HG03103 (cell line): Measurements from ENCODE around the gene GABPB2.

Experiments
- ATAC-seq: cut with Tn5 transposase; IDR thresholded peaks from one replicate; pipeline ENCODE4 v1.9.1; 2021; ENCODE audit warnings: low read depth; ENCODE audit not compliant: unreplicated experiment

GABPB2 gene

DNA sequence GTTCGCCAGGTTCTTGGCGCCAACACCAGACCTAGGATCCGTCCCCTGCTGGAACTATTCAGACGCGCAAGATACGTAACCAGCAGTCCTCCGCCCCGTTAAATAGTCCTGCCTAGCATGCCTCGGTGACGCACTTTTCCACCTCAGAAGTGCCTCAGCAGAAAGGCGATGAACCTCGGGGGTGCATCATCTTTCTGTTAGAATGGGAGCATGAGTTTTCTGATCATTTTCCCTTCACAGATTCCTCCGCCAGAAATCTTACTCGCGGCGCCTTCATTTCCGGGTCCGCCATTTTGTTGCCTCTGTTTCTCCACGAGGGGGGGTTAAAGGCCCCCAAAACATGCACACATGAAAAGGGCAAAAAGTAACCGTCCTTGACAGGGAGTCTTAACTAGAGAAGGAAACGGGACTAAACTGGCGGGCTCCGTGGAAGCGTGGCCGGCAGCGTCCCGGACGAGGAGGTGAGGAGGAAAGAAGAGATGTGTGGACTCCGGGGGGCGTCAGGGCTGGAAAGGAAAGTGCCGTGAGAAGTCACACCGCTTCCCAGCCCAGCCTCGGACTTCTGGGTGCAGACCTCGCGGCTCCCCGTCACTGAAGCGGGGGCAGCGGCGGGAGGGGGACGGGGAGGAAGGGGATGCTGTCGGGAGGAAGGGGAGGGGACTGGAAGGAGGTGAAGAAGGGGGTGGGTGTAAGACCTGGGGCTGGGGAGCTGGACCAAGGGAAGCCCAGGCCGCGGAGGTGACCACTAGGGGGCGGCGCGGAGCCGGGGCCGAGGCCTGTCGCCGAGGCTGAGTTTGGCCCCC lies at the start of gene GABPB2:
Gene GABPB2, plus strand, starts transcription at position 288 of the 803 bp plus-strand sequence. CDS start 17,429 bp downstream, outside the sequence.
- ATAC-seq, result peak; percentile 67

DNA sequence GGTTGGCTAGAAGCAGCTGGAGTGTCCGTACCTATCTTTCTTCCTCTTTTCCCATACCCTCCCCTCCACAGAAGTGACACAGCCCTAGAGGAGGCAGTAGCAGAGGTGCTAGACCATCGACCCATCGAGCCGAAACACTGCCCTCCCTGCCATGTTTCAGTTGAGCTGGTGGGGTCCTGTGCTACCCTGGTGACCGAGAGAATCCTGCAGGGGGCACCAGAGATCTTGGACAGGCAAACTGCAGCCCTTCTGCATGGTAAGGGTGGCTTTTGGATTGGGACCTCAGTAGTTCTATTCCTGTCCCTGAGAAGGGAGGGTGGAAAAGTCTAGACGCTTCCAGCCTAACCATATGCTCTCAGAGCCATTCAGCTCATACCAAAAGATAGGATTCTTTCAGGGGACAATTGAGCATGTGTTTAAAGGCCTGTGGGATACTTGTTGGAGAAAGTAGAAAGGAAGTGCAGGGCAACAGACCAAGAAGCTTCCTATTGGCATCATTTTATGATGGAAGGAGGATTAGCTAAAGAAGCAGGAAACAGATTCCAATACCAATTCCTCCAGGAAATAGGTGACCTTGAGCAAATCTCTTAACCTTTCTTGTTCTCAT lies 45.9 kb upstream of the GABPB2 start:
- no peak for ATAC-seq

DNA sequence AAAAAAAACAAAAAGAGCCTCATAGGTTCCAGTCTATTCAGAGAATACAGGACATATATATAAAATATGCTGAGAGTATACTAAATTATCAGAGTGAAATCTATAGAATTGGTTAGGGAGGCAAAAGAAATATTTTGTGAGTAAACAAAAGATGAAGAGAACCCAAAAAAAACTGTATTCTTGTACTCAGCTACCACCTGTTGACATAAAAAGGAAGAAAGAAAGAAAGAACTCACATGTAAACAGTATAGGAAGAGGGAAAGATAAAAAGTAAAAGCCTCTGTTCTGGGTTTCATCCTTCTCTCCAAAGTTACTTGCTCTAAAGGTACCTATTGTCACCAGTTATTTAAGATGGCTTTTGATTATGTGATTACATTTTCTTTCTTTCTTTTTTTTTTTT lies 44.1 kb upstream of the GABPB2 start:
- ATAC-seq, result no peak

DNA sequence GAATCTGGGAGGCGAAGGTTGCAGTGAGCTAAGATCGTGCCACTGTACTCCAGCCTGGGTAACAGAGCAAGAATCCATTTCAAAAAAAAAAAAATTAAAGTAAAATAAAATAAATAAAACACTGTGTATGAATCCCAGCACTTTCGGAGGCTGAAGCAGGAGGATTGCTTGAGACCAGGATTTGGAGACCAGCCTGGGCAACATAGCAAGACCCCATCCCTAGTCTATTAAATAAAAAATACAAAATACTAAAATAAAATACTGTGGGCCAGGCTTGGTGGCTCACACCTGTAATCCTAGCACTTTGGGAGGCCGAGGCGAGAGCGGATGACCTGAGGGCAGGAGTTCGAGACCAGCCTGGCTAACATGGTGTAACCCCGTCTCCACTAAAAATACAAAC lies 38.4 kb upstream of the GABPB2 start:
- no peak for ATAC-seq

DNA sequence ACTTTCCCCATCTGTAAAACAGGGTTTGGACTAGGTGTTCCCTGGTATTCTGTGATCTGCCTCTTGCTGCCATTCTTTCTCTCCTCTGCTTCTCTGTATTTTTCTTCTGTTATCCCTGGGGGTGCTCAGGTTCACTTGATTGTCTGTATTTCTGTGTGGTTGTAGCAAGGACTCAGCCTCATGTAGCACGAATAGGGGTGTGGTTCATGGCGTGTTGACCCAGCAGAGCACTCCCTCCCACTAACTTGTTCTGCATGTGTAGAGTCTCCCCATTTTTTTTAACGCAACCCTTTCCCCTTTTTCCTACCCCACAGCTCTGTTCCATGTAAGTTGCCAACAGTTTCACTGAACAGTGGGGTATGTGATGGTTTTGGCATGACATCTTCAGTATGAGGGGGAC lies 35.4 kb upstream of the GABPB2 start:
- ATAC-seq, result no peak

DNA sequence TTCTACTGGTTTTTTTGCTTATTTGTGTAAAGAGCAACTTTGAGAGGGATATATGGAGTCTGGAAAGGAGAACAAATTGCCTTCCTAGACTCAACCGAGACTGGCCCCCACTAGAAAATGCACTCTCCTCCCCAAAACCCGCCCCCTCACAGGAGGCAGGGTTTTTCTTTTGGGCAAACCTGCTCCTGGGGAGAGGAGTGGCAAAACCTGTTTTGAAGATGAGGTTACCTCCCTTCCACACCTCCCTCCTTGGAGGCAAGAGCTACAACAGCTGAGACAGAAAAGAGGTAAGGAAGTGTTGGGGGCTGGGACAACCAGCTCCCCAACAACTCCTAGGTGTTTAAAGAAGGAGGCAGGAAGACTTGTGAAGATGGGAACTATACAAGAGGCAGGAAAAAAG lies 34.2 kb upstream of the GABPB2 start, which contains the start of gene BNIPL:
Gene BNIPL, plus strand, starts transcription at position 231 of the 400 bp plus-strand sequence. Its CDS starts 140 bp downstream, at position 371.
- ATAC-seq, result no peak

DNA sequence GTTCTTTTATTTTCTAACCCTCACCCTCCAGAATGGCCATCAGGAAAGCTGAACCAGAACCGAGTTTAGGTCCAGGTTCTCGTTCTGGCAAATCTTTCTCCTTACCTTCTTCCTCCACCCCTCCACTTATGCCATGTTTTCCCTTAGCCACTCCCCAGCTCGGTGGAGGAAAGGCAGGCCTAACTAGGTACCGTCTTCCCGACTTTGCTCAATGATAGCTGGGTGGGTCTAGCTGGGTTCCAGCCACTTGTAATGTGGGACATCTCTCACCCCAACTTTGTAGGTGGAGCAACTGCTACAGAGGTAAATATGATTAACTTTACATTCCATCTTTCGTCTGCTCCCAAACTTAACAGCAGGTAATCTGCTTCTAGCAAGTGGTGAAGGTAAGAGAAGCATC lies 33.5 kb upstream of the GABPB2 start:
- ATAC-seq, result no peak

DNA sequence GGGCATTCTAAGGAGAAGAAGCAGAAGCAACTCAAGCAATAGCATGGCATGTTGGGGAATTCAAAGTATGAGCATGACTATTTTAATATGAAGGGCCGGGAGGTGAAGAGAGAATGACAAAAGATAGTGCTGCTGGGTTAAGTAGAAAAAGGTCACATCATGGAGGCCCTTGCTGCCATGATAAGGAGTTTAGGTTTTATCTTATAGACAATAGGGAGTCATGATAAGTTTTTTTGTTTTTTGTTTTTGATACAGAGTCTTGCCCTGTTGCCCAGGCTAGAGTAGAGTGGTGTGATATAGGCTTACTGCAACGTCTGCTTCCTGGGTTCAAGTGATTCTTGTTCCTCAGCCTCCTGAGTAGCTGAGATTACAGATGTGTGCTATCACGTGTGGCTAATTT lies 31.0 kb upstream of the GABPB2 start:
- no peak for ATAC-seq

DNA sequence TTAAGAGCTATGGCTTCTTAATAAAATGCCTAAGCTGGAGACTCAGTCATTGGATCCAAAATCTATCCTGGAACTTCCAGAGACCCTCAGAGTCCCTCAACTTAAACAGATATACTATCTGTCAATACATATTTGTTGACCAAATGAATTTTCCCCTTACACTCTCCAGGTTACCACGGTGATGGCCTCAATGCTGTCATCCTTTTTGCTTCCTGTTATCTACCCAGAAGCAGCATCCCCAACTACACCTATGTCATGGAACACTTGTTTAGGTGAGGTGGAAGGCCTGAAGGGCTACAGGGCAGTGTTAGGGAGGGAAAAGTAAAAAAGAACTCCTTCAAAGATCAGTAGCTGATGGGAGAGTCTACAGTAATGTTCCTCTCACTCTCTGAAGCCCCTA lies 27.4 kb upstream of the GABPB2 start:
- ATAC-seq, result no peak

DNA sequence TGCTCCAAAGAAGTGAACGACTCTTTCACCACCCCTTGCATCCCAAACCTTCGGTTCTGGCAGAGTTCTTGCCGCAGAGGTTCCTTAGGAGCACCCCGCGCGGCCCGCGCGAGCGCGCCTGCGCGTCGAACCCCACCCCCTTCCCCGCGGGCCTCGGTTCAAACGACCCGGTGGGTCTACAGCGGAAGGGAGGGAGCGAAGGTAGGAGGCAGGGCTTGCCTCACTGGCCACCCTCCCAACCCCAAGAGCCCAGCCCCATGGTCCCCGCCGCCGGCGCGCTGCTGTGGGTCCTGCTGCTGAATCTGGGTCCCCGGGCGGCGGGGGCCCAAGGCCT lies 23.0 kb upstream of the GABPB2 start, which contains the start of gene C1orf56:
Gene C1orf56, plus strand, starts transcription at position 161 of the 334 bp plus-strand sequence. Its CDS starts 97 bp downstream, at position 258.
- no peak for ATAC-seq

DNA sequence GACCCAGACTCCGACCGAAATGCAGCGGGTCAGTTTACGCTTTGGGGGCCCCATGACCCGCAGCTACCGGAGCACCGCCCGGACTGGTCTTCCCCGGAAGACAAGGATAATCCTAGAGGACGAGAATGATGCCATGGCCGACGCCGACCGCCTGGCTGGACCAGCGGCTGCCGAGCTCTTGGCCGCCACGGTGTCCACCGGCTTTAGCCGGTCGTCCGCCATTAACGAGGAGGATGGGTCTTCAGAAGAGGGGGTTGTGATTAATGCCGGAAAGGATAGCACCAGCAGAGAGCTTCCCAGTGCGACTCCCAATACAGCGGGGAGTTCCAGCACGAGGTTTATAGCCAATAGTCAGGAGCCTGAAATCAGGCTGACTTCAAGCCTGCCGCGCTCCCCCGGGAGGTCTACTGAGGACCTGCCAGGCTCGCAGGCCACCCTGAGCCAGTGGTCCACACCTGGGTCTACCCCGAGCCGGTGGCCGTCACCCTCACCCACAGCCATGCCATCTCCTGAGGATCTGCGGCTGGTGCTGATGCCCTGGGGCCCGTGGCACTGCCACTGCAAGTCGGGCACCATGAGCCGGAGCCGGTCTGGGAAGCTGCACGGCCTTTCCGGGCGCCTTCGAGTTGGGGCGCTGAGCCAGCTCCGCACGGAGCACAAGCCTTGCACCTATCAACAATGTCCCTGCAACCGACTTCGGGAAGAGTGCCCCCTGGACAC lies 22.5 kb upstream of the GABPB2 start:
- ATAC-seq, result no peak

DNA sequence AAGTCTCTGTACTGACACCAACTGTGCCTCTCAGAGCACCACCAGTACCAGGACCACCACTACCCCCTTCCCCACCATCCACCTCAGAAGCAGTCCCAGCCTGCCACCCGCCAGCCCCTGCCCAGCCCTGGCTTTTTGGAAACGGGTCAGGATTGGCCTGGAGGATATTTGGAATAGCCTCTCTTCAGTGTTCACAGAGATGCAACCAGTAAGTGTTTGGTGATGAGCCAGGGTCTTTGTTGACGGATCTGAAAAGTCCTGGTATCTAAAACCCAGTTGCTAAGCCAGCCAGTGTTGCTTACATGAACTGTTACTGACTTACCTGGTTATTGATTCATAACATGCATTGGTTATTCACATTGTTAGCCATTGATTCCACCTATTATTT lies 21.9 kb upstream of the GABPB2 start:
- ATAC-seq, result no peak

DNA sequence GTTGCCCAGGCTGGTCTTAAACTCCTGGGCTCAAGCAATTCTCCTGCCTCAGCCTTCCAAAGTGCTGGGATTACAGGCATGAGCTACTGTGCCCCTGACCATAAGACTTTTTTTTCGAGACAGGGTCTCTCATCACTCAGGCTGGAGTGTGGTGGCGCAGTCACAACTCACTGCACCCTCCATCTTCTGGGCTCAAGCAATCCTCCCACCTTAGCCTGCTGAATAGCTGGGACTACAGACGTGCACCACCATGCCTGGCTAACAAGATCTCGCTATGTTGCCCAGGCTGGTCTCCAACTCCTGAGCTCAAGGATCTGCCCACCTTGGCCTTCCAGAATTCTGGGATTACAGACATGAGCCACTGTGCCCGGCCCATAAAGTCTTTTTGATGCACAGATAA lies 21.1 kb upstream of the GABPB2 start:
- ATAC-seq, result no peak

DNA sequence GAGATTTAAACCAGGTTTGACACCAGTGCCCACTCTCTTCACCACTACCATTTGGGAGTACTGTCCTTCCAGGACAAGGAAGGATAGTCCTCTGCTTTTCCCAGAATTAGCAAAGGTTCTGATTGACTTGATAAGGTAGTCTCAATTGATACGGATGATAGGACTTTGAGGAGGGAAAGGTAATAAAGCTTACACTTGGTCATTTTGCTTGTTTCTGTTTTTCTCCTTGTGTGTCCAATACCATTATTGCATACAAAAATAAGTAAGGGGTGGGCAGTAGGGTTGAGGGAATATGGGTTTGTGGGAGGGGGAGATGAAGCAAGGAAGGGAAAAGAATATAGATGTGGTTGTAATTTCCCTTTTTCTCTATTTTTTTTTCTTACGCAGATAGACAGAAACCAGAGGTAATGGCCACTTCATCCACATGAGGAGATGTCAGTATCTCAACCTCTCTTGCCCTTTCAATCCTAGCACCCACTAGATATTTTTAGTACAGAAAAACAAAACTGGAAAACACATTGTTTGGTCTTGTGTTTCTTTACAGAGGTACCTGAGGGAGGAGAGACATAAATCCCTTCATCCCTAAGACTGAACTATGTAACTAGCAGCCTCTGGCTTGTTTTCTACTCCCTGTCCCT lies 20.4 kb upstream of the GABPB2 start:
- ATAC-seq, result no peak

DNA sequence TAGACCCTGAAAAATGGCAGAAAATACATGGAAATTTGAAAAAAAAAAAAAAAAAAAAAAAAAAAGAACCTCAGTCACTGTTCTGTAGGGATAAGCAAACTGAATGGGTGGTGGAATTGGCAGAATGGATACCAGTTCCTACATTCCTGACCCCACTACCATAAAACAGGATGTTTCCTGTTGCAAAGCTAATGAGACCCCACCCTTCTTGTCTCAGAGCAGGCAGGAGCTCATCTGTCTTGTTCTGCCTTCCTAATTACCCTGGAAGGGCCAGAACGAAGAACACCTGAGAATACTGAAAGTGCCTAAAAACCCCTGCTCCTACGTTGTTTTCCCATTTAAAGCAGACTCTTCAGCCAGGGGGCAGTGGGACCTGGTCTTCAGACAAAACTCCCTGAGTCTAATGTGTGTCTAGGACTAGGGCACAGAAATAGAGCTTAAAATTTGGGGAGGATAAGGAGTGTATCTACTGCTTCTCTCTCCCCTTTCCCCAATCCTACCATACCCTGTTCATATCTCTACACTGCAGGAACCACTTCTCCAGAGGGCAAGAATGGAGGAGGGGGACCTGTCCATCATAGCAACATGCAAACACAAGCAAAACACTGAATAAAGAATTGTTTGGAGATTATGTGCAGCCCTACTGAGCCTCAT lies 19.1 kb upstream of the GABPB2 start:
- no peak for ATAC-seq

DNA sequence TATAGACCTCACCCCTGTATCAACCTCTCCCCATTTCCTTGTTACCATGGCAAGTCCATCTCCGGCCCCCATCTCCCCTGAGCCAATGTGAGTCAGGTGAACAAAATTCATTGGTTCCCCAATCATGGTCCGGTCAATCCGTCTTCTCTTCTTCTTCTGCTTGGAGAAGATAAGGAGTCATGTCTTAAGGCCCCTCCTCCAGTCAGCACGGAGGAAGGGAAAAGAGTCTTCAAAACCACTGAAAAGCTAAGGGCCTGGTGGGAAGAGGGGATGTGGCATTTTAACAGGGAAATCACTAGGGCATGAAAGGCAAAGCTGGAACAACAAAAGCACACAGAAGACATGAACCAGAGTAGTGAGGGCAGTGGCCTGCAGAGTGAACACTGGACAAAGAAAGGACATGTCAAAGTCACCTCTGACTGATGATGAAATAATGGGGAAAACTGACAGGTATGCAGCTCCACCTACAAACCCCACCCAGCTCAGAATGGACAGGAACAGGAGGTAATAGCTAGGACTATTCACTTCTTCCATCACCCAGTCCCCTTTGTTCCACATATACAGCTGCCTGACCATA lies 15.5 kb upstream of the GABPB2 start:
- ATAC-seq, result no peak

DNA sequence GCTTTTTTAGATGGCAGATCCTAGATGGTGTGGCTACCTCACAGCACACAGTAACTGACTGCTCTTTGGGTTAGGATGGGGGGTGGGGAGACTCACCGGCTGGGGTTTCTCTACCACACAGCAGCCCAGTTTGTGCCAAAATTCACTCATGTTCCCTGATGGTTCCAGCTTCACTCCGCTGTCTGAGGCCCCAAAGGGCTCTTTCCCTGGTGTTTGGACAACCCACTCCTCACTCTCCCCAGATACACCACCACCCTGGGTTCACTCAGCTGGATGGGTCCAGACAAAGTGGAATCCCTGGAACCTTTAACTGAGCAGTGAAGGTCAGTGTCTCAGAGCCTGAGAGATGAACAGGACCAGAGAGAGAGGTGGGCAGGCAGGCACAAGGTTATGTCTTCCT lies 15.0 kb upstream of the GABPB2 start:
- ATAC-seq, result no peak

DNA sequence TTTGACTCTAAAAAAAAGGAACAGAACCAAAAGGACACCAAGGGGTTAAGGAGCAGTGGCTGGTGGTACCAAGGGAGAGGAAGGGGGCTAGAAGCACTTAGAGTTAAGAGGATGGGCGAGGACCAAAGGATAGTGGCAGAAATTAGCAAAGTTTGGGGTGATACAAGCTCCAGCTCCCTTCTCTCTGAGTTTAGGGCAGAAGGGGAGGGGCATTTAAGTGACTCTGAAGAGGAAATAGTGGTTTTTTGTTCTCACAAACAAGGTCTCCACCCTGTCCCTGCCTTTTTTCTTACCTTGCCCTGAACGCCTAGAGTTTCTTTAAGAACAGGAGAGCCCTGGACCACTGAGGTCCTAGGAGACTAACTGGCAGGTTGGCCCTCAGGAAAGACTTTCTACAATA lies 14.4 kb upstream of the GABPB2 start:
- ATAC-seq, result no peak

DNA sequence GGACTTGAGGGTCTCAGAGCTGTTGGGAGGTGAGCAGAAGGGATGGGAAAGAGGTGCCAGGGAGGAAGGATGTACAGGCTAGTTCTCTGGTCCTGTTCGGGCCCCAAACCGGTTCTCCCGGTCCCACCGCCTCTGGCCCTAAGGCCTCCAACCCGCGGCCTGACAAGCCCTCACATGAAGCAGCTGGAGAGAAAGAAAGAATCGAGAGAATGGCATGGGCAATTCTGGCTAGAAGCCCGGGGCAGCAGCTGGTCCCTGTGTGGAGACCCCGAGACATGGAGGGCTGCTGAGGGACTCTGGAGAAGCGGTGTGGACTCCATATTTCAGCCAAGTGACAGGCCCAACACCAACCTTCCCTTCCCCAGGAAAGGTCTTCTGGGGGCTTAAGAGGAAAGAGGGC lies 11.9 kb upstream of the GABPB2 start:
- ATAC-seq, result no peak
